HuH-7.5 (cell line): ENCODE results near the gene FOXG1.

Source experiments
- DNase-seq: peaks from one replicate; pipeline ENCODE4 v3.0.0; 2011; ENCODE audit warnings: low spot score

FOXG1 gene

GRCh38 chr14:28766469-28766955, at the start of gene FOXG1:
FOXG1 (plus strand) TSS chr14:28766787; CDS start chr14:28767280, 493 bp downstream.
- DNase-seq, result peak; percentile 93

DNA sequence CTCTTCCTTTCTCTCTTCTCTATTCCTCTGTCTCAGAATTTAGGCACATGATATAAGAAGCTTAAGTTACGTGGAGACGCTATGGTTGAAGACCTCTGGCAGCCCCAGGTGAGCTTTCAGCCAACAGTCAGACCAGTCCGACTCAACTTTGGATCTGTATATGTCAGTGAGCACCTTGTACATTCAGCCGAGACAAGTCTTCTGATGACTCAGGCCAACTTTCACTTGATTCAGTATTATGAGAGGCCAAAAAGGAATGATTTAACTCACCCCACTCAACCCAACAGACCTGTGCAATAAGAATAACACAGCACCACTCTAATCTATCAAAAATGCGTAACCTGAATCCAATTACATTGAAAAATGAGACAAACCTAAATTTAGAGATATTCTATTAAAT, 47.5 kb upstream of the FOXG1 start:
- no peak for DNase-seq

- no peak for DNase-seq
Observed at GRCh38 chr14:28731358-28731757, 35.2 kb upstream of the FOXG1 start.

- DNase-seq, result no peak
Observed at GRCh38 chr14:28742171-28742846, 24.3 kb upstream of the FOXG1 start.

DNA sequence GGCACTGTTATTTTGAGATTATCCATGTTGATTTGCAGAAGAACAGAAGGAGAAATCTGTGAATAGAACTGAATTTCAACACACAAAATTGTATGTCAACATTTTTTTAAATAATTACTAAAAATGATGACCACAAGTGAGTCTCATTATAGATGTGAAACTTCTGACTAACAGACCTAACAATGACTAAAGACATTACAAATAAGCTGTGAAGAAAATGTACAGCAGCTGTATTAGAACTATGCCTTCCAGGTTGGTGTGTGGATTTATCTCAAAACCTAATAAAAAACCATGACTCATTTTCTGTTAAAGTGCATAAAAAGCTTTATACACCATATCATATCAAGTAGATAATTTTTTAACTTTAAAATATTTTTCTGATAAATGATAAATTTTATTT, 22.5 kb upstream of the FOXG1 start:
- no peak for DNase-seq

DNA sequence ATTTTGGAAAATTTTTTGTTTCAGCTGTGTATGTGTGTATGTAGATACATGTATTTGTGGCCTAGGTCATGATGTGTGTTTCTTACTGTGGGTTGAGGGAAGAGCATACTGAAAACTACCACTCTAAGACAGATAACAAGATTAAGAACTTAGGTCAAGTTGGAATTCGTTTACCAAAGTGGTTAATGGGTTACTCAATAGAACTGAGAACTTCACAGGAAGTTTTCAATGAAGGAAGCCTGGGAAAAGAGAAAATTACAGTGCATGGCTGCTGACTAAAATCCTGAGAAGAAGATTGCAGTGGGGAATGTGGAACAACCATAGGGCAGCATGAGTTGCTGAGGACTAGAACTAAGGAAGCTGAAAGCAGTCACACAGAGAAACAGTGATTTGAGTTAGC, 21.4 kb upstream of the FOXG1 start:
- no peak for DNase-seq

DNA sequence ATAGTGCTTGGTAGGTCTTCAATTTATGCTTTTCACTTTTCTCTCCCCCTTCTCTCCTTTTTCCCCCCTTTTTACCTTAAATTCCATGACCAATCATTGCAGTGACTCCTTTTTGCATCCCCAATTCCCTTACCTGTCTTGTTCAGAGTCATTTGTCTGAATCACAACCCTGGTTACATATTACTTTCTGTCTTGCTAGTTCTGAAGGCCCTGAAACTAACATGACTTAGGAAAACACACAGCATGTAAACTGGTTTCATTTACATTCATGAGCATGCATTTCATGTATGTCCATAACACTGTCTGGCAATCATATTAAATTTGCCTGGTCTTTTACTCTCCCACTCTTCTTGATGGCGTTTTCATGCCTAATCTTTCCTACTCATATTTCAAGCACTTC, 20.3 kb upstream of the FOXG1 start:
- no peak for DNase-seq

DNA sequence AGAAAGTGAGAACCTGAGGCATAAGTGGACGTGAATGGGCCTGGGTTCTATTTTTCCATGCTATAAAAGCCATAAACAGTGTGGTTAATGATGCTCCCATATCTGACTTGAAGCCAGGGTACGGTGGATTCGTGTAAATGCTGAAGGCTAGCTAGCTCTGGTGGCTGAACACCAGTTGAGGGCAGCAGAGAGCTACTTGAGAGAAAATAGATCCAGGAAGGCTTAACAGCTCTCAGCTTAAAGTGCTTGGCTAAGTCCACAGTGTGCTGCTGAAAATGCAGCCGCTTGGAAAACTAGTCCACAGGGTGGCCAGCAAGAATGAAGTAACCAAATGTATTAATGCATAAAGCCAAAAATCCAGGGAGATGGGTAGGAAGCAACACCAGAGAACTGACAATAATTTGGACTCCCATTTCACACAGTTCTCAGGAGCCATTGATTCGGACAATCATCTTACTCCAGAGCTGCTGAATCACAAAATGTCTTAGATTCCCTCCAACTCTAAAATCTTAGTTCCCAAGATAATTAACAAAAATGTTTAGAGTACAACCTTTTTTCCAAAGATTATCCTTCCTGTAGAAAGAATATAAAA, 15.0 kb upstream of the FOXG1 start:
- no peak for DNase-seq

GRCh38 chr14:28754209-28754985, 12.2 kb upstream of the FOXG1 start:
- no peak for DNase-seq

GRCh38 chr14:28755198-28755815, 11.3 kb upstream of the FOXG1 start:
- no peak for DNase-seq

- DNase-seq, result no peak
Observed at GRCh38 chr14:28755884-28756268, 10.7 kb upstream of the FOXG1 start.

DNA sequence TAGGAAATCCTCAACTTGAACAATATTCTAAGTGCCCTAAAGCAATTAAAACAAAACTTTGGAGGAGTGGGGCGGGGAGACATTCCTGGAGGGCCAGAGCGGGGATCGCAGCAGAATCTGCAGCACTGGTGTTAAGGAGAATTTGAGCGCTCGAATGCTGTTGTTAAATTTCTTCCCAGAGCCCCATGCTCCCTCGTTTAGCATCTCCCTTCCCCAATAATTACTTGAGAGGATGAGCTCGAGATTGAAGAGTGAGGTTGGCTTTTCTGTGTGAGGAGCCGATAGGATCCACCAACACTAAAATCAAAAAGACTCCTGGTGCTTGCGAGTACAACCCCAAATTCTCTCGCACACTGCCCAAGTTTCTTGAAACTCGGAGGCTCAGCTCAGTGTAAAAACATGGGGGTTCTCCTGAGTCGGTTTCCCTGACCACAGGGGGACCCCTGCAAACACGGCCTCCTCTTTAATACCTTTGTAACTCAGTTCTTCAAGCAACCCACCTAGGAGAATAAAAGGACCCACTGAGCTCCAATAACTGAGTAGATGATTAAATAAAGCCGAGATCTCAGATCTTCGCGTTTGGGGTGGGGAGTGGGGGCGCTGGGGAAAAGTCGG, 10.2 kb upstream of the FOXG1 start:
- DNase-seq, result no peak

DNA sequence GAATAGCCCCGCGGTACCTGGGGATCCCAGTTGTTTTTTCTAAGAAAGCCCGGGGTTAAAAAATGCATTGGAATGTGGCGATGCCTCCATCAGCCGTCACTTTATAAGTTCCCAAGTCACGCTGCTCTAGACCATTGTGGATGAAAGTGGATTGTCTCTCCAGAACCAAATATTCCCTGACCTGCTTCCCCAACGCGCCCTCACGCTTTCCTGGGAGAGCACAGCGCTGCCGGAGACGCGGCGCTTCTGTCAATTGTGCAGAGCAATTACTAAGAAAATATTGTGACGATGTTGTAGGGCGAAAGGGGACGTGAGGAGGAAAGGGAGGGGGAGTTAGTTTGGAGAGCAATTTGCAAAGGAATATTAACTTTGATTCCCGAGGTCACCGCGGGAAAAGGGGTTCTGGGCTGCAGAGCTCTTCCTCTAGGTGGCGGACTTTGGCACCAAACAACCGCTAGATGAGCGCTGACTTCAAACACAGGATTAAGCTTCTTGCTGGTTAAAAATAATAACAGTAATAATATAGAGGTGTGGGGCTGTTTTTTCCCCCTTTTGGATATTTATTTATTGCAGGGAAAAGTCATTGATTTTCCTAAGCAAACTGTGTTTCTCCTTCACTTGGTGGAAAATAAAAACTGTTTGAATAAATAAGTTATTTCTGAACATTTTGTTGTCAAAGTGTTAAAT, 9.6 kb upstream of the FOXG1 start:
- no peak for DNase-seq

GRCh38 chr14:28757786-28758185, 8.8 kb upstream of the FOXG1 start:
- no peak for DNase-seq

DNA sequence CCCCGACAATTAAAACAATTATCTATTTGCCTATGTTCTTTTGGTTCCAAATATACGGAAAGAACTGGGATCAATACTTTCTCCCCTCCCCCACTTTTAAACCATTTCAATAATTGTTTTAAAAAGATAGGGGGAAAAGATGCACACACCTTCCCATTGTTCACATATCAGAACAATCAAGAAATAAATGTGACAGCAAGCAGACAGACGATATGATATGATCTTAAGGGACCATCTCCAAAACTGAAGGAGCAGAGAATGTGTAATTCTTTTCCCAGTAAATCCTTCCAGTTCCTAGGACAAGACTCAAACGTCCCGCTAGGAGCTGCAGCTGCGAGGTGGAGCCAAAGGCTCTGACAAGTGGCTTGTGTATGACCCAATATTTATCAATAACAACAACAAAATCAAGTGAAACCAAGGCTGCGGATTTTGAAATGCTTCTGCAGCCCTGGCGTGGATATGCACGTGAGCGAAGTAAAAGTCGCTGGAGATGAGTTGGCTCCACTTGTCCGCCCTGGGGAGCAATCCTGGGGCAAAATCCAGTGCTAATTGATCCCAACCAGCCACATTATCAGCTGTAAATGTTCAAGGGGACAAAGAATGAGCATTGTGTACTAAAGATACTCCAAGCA, 8.2 kb upstream of the FOXG1 start:
- no peak for DNase-seq

- no peak for DNase-seq
Observed at GRCh38 chr14:28758885-28759652, 7.5 kb upstream of the FOXG1 start.

GRCh38 chr14:28759653-28760313, 6.8 kb upstream of the FOXG1 start:
- no peak for DNase-seq

DNA sequence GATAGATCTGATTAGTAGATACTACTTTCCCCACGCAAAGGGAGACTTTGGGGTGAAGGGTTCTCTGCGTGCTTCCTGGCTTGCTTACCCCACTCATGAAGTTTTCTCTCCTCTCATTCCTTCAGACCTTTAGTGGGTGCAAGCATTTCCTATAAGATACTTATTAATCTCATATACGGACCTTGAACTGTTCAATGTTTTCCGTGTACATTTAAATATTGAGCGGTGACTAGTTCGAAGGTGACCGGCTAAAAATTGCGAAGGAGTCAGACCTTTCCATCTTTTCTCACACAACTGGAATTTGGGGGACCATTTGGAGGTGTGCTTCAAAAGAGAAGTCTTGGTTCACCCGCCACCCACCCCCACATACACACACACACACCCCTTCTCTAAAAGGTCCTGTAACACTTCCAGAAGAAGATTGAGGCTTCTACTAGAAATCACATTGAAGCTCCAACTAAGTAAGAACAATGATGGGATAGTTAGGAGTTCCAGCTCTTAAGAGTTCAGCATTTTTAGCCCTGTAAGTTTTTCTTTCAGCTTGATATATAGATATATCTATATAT, 6.1 kb upstream of the FOXG1 start:
- no peak for DNase-seq
